HepG2 (cell line): ENCODE data around the gene PRPF38A. TPM values are rescaled to one million over a fixed set of nuclear protein-coding genes. Genes with fewer than 3 reads are reported as not detected.
A peak's percentile ranks its signal among the peaks of the same experiment; 100 is the strongest.

Experiments
- ARNT2 ChIP-seq: sonication (generic); formaldehyde crosslinking; IDR thresholded peaks from 2 replicates; pipeline ENCODE4 v1.8.0; 2022; ENCODE audit warnings: mild to moderate bottlenecking, low read depth, missing genetic modification reagents, moderate library complexity
- ISX ChIP-seq: sonication (generic); formaldehyde crosslinking; conservative IDR thresholded peaks from 2 replicates; pipeline ENCODE4 v1.5.0; 2020; ENCODE audit warnings: missing genetic modification reagents
- MZF1 ChIP-seq: sonication (generic); formaldehyde crosslinking; IDR thresholded peaks from 2 replicates; pipeline ENCODE4 v1.8.1; 2023; ENCODE audit warnings: mild to moderate bottlenecking, missing genetic modification reagents, borderline replicate concordance
- NCOA2 ChIP-seq: sonication (generic); formaldehyde crosslinking; IDR thresholded peaks from 2 replicates; pipeline ENCODE4 v1.8.0; 2022; ENCODE audit warnings: inconsistent platforms
- NFKB2 ChIP-seq: sonication (generic); formaldehyde crosslinking; IDR thresholded peaks from 2 replicates; pipeline ENCODE4 v1.4.0; 2020; ENCODE audit warnings: missing genetic modification reagents, borderline replicate concordance
- NFYB ChIP-seq: sonication (generic); formaldehyde crosslinking; IDR thresholded peaks from 2 replicates; pipeline ENCODE4 v1.4.0; 2020; ENCODE audit warnings: missing genetic modification reagents
- PHF21A ChIP-seq: sonication (generic); formaldehyde crosslinking; IDR thresholded peaks from 2 replicates; pipeline ENCODE4 v1.5.0; 2020; ENCODE audit warnings: mild to moderate bottlenecking, missing genetic modification reagents
- RFX1 ChIP-seq: fragments of 450-650 bp; IDR thresholded peaks from 2 replicates; pipeline ENCODE4 v1.6.1; 2017
- RFX3 ChIP-seq: IDR thresholded peaks from 2 replicates; pipeline ENCODE4 v1.6.1; 2016; ENCODE audit warnings: missing biosample characterization, missing genetic modification reagents
- STAG1 ChIP-seq: sonication (generic); formaldehyde crosslinking; IDR thresholded peaks from 2 replicates; pipeline ENCODE4 v1.4.0; 2020; ENCODE audit warnings: missing genetic modification reagents
- ZFYVE20 ChIP-seq: sonication (generic); formaldehyde crosslinking; IDR thresholded peaks from 2 replicates; pipeline ENCODE4 v1.8.0; 2023; ENCODE audit warnings: low read depth, mild to moderate bottlenecking, moderate library complexity, missing genetic modification reagents, borderline replicate concordance
- ZNF251 ChIP-seq: sonication (generic); formaldehyde crosslinking; IDR thresholded peaks from 2 replicates; pipeline ENCODE4 v1.9.0; 2021; ENCODE audit warnings: mild to moderate bottlenecking, missing genetic modification reagents
- ZNF441 ChIP-seq: sonication (generic); formaldehyde crosslinking; IDR thresholded peaks from 2 replicates; pipeline ENCODE4 v1.7.0; 2021; ENCODE audit warnings: missing genetic modification reagents, borderline replicate concordance
- ZNF543 ChIP-seq: sonication (generic); formaldehyde crosslinking; IDR thresholded peaks from 2 replicates; pipeline ENCODE4 v1.4.0; 2020; ENCODE audit warnings: mild to moderate bottlenecking, missing genetic modification reagents
- ZNF652 ChIP-seq: IDR thresholded peaks from 2 replicates; pipeline ENCODE4 v1.6.1; 2016; ENCODE audit warnings: low read depth, borderline replicate concordance
- ZNF672 ChIP-seq: sonication (generic); formaldehyde crosslinking; IDR thresholded peaks from 2 replicates; pipeline ENCODE4 v1.8.1; 2022; ENCODE audit warnings: missing genetic modification reagents
- ZNF782 ChIP-seq: sonication (generic); formaldehyde crosslinking; IDR thresholded peaks from 2 replicates; pipeline ENCODE4 v1.4.0; 2020; ENCODE audit warnings: missing genetic modification reagents, mild to moderate bottlenecking, borderline replicate concordance
- polyA plus RNA-seq, 8 experiments: library from polyadenylated mRNA; depleted of rRNA in 3 of 8; stranded (reverse) in 7 of 8; unstranded in 1 of 8; fragments of >200 nt; fragmentation: Illumina TruSeq in 4 of 8; extraction: Trizol in 4 of 8; gene quantifications; 2 replicates each; pipeline versions ENCODE4 v1.2.1 to v1.2.3, GENCODE V29; 2011 to 2016; ENCODE audit warnings: low read depth in 4 of 8, missing spikeins in 1 of 8, mixed read lengths in 1 of 8; ENCODE audit not compliant: insufficient read depth in 1 of 8
- total RNA-seq, 5 experiments: library from RNA; depleted of rRNA; stranded (reverse); fragments of >200 nt; fragmentation: Illumina TruSeq; extraction: Trizol; gene quantifications; 2 replicates each; pipeline ENCODE4 v1.2.3, GENCODE V29; 2016; ENCODE audit warnings: low read depth in 1 of 5
- TF ChIP-seq, protein P1 (sequence below): sonication (generic); formaldehyde crosslinking; conservative IDR thresholded peaks from 2 replicates; pipeline ENCODE4 v1.8.0; 2022; ENCODE audit warnings: mild to moderate bottlenecking, moderate library complexity, missing genetic modification reagents
- TF ChIP-seq, protein P2 (sequence below): sonication (generic); formaldehyde crosslinking; IDR thresholded peaks from 2 replicates; pipeline ENCODE4 v1.5.0; 2020; ENCODE audit warnings: mild to moderate bottlenecking, missing genetic modification reagents
- TF ChIP-seq, protein P3 (sequence below): sonication (generic); formaldehyde crosslinking; IDR thresholded peaks from 2 replicates; pipeline ENCODE4 v1.4.0; 2020; ENCODE audit warnings: mild to moderate bottlenecking, missing genetic modification reagents
- TF ChIP-seq, protein P4 (sequence below): sonication (generic); formaldehyde crosslinking; IDR thresholded peaks from 2 replicates; pipeline ENCODE4 v1.4.0; 2020; ENCODE audit warnings: missing genetic modification reagents, mild to moderate bottlenecking, borderline replicate concordance
- TF ChIP-seq, protein P5 (sequence below): sonication (generic); formaldehyde crosslinking; IDR thresholded peaks from 2 replicates; pipeline ENCODE4 v1.4.0; 2020; ENCODE audit warnings: mild to moderate bottlenecking, missing genetic modification reagents

Gene PRPF38A
- total and polyA plus RNA-seq, 2 of the 13 experiments (the other 11 are each of a cell fraction or from before 2014, with no cell fraction given), result 18.3 to 45.5 TPM

DNA sequence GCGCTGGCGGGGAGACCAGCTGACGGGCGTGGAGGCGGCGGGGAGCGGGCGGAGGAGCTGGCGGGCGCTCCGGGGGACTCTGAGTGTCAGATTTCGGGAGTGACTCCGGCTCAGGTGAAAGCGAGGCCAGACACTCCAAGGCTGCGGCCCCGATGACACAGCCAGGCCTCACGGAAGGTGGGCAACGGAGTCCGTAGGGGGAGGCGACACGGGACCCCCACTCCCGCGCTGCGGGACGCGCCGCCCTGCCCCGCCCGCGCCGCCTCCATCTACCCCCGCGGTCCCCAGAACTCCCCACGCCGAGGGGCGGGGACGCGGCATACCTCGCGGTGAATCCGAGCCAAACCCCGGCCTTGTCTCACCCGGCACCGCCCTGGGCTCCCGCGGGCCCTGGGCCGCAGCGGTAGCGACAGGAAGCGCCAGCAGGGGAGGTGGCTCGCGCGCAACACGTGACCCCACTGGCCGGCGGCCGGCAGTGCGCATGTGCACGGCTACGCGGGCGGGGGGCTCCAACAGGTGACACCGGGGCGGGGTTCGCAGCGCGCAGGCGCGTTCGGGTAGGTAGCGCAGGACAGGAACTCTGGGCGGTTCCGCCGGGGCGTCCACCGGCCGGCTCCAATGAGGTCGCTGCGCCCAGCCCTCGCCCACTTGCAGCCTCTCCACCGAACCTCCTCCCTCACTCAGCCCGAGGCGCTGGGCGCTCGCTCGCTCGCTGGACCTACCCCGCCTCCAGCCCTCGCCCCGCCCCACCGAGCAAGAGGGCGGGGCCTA is 38.5 kb upstream of the PRPF38A start, which contains the start of gene CC2D1B (continued):
- TF ChIP-seq, protein P1, sequence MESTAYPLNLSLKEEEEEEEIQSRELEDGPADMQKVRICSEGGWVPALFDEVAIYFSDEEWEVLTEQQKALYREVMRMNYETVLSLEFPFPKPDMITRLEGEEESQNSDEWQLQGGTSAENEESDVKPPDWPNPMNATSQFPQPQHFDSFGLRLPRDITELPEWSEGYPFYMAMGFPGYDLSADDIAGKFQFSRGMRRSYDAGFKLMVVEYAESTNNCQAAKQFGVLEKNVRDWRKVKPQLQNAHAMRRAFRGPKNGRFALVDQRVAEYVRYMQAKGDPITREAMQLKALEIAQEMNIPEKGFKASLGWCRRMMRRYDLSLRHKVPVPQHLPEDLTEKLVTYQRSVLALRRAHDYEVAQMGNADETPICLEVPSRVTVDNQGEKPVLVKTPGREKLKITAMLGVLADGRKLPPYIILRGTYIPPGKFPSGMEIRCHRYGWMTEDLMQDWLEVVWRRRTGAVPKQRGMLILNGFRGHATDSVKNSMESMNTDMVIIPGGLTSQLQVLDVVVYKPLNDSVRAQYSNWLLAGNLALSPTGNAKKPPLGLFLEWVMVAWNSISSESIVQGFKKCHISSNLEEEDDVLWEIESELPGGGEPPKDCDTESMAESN (CRISPR knock-in tag), result peak; percentile 80
- no peak for TF ChIP-seq ZNF251 (CRISPR knock-in tag)
- TF ChIP-seq ZNF672, result no peak
- peak; percentile 29; the same call in 1 of the 2 replicates for TF ChIP-seq ZNF441 (CRISPR knock-in tag)
- TF ChIP-seq RFX3 (CRISPR knock-in tag), result no peak
- peak; percentile 94; the same call in 1 of the 2 replicates for TF ChIP-seq NFKB2
- TF ChIP-seq RFX1, result no peak
- peak; percentile 73 for TF ChIP-seq NFYB (CRISPR knock-in tag)
- TF ChIP-seq, protein P2, sequence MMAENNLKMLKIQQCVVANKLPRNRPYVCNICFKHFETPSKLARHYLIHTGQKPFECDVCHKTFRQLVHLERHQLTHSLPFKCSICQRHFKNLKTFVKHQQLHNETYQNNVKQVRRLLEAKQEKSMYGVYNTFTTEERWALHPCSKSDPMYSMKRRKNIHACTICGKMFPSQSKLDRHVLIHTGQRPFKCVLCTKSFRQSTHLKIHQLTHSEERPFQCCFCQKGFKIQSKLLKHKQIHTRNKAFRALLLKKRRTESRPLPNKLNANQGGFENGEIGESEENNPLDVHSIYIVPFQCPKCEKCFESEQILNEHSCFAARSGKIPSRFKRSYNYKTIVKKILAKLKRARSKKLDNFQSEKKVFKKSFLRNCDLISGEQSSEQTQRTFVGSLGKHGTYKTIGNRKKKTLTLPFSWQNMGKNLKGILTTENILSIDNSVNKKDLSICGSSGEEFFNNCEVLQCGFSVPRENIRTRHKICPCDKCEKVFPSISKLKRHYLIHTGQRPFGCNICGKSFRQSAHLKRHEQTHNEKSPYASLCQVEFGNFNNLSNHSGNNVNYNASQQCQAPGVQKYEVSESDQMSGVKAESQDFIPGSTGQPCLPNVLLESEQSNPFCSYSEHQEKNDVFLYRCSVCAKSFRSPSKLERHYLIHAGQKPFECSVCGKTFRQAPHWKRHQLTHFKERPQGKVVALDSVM (CRISPR knock-in tag), result peak; percentile 85
- TF ChIP-seq, protein P3, sequence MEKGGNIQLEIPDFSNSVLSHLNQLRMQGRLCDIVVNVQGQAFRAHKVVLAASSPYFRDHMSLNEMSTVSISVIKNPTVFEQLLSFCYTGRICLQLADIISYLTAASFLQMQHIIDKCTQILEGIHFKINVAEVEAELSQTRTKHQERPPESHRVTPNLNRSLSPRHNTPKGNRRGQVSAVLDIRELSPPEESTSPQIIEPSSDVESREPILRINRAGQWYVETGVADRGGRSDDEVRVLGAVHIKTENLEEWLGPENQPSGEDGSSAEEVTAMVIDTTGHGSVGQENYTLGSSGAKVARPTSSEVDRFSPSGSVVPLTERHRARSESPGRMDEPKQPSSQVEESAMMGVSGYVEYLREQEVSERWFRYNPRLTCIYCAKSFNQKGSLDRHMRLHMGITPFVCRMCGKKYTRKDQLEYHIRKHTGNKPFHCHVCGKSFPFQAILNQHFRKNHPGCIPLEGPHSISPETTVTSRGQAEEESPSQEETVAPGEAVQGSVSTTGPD (CRISPR knock-in tag), result no peak
- TF ChIP-seq ZFYVE20, result peak; percentile 73; the same call in 1 of the 2 replicates
- TF ChIP-seq, protein P4, sequence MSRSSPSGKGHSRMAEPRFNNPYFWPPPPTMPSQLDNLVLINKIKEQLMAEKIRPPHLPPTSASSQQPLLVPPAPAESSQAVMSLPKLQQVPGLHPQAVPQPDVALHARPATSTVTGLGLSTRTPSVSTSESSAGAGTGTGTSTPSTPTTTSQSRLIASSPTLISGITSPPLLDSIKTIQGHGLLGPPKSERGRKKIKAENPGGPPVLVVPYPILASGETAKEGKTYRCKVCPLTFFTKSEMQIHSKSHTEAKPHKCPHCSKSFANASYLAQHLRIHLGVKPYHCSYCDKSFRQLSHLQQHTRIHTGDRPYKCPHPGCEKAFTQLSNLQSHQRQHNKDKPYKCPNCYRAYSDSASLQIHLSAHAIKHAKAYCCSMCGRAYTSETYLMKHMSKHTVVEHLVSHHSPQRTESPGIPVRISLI (CRISPR knock-in tag), result no peak; the same call in 1 of the 2 replicates
- no peak for TF ChIP-seq ZNF543 (CRISPR knock-in tag)
- TF ChIP-seq NCOA2, result no peak; the same call in 1 of the 2 replicates
- no peak; the same call in 1 of the 2 replicates for TF ChIP-seq ISX (CRISPR knock-in tag)
- TF ChIP-seq, protein P5, sequence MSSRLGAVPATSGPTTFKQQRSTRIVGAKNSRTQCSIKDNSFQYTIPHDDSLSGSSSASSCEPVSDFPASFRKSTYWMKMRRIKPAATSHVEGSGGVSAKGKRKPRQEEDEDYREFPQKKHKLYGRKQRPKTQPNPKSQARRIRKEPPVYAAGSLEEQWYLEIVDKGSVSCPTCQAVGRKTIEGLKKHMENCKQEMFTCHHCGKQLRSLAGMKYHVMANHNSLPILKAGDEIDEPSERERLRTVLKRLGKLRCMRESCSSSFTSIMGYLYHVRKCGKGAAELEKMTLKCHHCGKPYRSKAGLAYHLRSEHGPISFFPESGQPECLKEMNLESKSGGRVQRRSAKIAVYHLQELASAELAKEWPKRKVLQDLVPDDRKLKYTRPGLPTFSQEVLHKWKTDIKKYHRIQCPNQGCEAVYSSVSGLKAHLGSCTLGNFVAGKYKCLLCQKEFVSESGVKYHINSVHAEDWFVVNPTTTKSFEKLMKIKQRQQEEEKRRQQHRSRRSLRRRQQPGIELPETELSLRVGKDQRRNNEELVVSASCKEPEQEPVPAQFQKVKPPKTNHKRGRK (CRISPR knock-in tag), result 0 out of 2 replicates have a peak, but pooled peaks have one; percentile 28
- peak; percentile 79; the same call in 1 of the 2 replicates for TF ChIP-seq ARNT2
- TF ChIP-seq ZNF782 (CRISPR knock-in tag), result peak; percentile 88
- no peak for TF ChIP-seq ZNF652 (CRISPR knock-in tag)
- peak; percentile 44; the same call in 1 of the 2 replicates for TF ChIP-seq PHF21A (CRISPR knock-in tag)
- no peak; the same call in 1 of the 2 replicates for TF ChIP-seq STAG1 (CRISPR knock-in tag)
- no peak for TF ChIP-seq MZF1 (CRISPR knock-in tag)
